Choroid plexus epithelial cell (primary cell): Measurements from ENCODE around the gene ATAD3B.
"Not testable (repeated sequence)": the region's sequence is repeated elsewhere in the genome, so short reads cannot be mapped to it uniquely, and the experiment has no call there.

Experiments used
- DNase-seq: peaks from one replicate; pipeline ENCODE4 v3.0.0-alpha.2; 2010; ENCODE audit warnings: low read depth
- H3K4me3 ChIP-seq: 2 replicates; pipeline ENCODE4 v1.5.1; 2011; ENCODE audit warnings: low read depth, mild to moderate bottlenecking, control low read depth, low read length, moderate library complexity
- TF ChIP-seq, protein P1 (sequence below): conservative IDR thresholded peaks from 2 replicates; pipeline ENCODE4 v1.5.1; 2011; ENCODE audit warnings: low read depth, mild to moderate bottlenecking, control low read depth, inconsistent platforms, low read length, moderate library complexity

Gene ATAD3B

GRCh38 chr1:1504777-1505365, 33.3 kb downstream of the ATAD3B start:
- DNase-seq = peak; percentile 62
- TF ChIP-seq, protein P1, sequence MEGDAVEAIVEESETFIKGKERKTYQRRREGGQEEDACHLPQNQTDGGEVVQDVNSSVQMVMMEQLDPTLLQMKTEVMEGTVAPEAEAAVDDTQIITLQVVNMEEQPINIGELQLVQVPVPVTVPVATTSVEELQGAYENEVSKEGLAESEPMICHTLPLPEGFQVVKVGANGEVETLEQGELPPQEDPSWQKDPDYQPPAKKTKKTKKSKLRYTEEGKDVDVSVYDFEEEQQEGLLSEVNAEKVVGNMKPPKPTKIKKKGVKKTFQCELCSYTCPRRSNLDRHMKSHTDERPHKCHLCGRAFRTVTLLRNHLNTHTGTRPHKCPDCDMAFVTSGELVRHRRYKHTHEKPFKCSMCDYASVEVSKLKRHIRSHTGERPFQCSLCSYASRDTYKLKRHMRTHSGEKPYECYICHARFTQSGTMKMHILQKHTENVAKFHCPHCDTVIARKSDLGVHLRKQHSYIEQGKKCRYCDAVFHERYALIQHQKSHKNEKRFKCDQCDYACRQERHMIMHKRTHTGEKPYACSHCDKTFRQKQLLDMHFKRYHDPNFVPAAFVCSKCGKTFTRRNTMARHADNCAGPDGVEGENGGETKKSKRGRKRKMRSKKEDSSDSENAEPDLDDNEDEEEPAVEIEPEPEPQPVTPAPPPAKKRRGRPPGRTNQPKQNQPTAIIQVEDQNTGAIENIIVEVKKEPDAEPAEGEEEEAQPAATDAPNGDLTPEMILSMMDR = peak; percentile 67
- not testable (repeated sequence) for H3K4me3 ChIP-seq

GRCh38 chr1:1505366-1505798, 33.8 kb downstream of the ATAD3B start:
- TF ChIP-seq, protein P1 = peak; percentile 30
- not testable (repeated sequence) for H3K4me3 ChIP-seq
- DNase-seq = peak; percentile 7

- not testable (repeated sequence) for DNase-seq, H3K4me3 ChIP-seq
These were observed 34.2 kb downstream of the ATAD3B start for GRCh38 chr1:1505801-1506200.

- DNase-seq = no peak
- H3K4me3 ChIP-seq = no peak overlapping the region
- TF ChIP-seq, protein P1 = no peak
These were observed 35.7 kb downstream of the ATAD3B start for GRCh38 chr1:1507305-1507704.

GRCh38 chr1:1508775-1509464, 37.4 kb downstream of the ATAD3B start:
- H3K4me3 ChIP-seq, DNase-seq: not testable (repeated sequence)

GRCh38 chr1:1509465-1509850, 37.9 kb downstream of the ATAD3B start:
- H3K4me3 ChIP-seq, DNase-seq: not testable (repeated sequence)

GRCh38 chr1:1510912-1511532, 39.5 kb downstream of the ATAD3B start:
- TF ChIP-seq, protein P1 = no peak
- peak; percentile 13 for DNase-seq
- peak overlapping the region; percentile 97 for H3K4me3 ChIP-seq

DNA sequence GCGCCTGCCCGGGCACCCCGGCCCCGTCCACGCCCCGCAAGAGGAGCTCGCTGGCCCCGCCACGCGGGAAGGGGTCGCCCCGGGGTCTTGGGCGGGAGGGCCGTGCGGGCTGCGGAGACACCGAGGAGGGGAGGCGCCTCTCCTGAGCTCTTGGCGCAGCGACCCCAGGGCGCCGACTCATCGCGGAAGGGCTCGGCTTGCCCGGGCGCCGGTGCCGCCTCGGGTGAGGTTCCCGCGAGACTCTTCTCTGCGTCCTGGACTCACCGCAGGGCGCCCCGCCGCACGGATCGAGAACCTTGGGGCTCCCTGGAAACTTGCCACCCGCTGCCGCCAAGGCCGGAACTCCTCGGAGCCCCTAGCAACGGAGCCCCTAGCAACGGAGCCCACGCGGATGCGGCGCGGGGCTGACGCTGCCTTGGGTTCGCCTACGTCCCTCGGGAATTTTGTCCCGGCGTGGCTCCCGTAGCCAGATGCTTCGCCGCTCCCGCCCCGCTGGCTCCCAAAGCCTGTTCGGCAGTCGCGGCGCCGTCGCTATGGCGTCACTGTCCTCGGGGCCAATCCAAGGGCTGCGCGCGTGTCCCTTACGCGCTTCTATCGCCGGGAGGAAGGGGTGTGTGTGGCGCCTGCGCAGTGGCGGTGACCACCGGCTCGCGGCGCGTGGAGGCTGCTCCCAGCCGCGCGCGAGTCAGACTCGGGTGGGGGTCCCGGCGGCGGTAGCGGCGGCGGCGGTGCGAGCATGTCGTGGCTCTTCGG, 40.1 kb downstream of the ATAD3B start, which contains the start of gene ATAD3A:
ATAD3A (plus strand) TSS at position 630 of the 753 bp plus-strand sequence; CDS start at position 737, 107 bp downstream.
- peak; percentile 99 for DNase-seq
- H3K4me3 ChIP-seq = peak within 1 kb of the TSS; percentile 97
- TF ChIP-seq, protein P1 = no peak

- H3K4me3 ChIP-seq = peak overlapping the region; percentile 97
- not testable (repeated sequence) for DNase-seq
These were observed 40.9 kb downstream of the ATAD3B start for GRCh38 chr1:1512425-1512824.

DNA sequence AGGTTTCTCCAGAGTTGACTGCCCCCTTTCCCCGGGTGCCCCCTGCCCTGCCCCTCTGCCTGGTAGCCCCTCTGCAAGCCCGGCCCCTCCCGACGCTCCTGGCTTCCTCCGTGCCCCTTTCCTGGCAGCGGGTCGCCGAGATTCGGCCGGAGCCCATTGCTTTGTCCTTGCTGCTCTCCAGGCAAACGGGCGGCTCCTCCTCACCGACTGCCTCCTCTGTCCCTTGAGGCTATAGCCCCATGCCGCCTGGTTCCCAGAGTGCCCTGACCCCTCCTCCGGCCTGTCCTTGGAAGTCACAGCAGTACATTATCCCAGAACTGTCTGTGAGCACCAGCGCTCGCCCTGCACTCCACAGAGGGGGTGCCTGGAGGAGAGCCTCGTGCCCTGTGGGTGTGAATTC, 42.1 kb downstream of the ATAD3B start:
- H3K4me3 ChIP-seq = peak overlapping the region; percentile 11
- DNase-seq = not testable (repeated sequence)

- not testable (repeated sequence) for H3K4me3 ChIP-seq, DNase-seq
These were observed 42.8 kb downstream of the ATAD3B start for GRCh38 chr1:1514376-1514775.

DNA sequence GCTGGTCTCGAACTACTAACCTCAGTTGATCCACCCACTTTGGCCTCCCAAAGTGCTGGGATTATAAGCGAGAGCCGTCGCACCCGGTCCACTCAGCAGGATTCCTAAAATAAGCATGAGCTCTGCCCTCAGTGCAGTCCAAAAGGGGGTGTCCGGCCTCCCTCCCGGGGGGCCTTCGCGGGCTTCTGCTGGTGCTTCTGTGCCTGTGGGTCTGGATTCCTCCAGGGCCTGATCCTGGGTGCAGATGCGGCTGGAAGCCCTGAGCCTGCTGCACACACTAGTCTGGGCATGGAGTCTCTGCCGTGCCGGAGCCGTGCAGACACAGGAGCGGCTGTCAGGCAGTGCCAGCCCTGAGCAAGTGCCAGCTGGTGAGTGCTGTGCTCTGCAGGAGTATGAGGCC, 45.4 kb downstream of the ATAD3B start:
- not testable (repeated sequence) for DNase-seq, H3K4me3 ChIP-seq
